ENCODE data around the gene MATN4. TPM values are rescaled to one million over a fixed set of nuclear protein-coding genes. Genes with fewer than 3 reads are reported as not detected.

Gene MATN4
- total and polyA plus RNA-seq, 2 of the 13 experiments (the other 11 are each of a cell fraction or from before 2014, with no cell fraction given): not detected

DNA sequence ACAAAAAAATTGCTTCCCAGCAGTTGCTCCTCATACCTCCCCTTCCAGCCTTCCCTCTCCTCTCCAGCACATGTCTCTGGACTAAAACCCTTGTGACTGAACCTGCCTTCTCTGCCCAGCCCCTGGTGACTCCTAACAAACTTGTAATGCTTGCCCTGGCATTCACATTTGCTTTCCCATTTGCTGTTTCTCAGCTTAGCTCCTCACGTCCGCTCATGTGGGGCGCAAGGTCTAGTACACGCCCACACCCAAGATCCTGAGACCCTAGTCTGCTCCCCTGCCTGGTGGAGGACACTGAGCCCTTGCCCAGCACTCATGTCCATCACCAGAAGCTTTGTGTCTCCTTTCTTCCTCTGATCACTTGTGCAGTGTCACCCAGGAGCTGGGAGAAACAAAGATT, 19.7 kb downstream of the MATN4 start:
- Histone ChIP-seq H3K79me2 (ENCODE audit: insufficient read depth, low read length) (no peaks in the 10 kb centered on the region), H3K4me2 (ENCODE audit: low read depth, low read length) (no peak overlapping the region), H3K9me3 (ENCODE audit: low read length) (no peaks in the 10 kb centered on the region), H2AFZ (ENCODE audit: low read length) (no peak overlapping the region), H3K36me3 (replicated peaks in 1 of 2; ENCODE audit: control insufficient read depth in 1 of 2, insufficient read depth in 2 of 2, low read length in 2 of 2) (no peaks in the 10 kb centered on the region), H3K27ac (ENCODE audit: extremely low read length, insufficient read depth, low read length) (no peak overlapping the region), H3K4me3 (replicated peaks in 1 of 3; ENCODE audit: insufficient read depth in 1 of 3, low read depth in 2 of 3, low read length in 3 of 3) (no peak overlapping the region), H3K9ac (ENCODE audit: insufficient read depth, low read depth, low read length) (no peak overlapping the region), H3K27me3 (ENCODE audit: control insufficient read depth in 1 of 2, insufficient read depth in 2 of 2, low read length in 2 of 2) (peaks cover 4 to 53% of the 10 kb centered on the region in 2 experiments; a peak in 4 of 5 replicates), H4K20me1 (ENCODE audit: insufficient read depth, low read length) (no peaks in the 10 kb centered on the region), H3K4me1 (ENCODE audit: insufficient read depth, low read length) (peaks cover 8% of the 10 kb centered on the region; the same call in 1 of the 2 replicates)
- DNase-seq (ENCODE audit: low spot score): no peak
- WGBS (ENCODE audit: low lambda C conversion rate): 31% methylated on average over 4 of the region's 4 CpGs
- FAIRE-seq: no peak
- ATAC-seq: no peak
- CTCF ChIA-PET (ENCODE audit: low intra/inter-chr PET ratio, low total read pairs): no interaction called here
- intact Hi-C loops (cut with micrococcal nuclease; ENCODE audit: unreplicated experiment): no loop called here
- no TSS peak for BruUV-seq (replicated peaks)
- POLR2A ChIA-PET: no interaction called here
- TF ChIP-seq, protein P1, sequence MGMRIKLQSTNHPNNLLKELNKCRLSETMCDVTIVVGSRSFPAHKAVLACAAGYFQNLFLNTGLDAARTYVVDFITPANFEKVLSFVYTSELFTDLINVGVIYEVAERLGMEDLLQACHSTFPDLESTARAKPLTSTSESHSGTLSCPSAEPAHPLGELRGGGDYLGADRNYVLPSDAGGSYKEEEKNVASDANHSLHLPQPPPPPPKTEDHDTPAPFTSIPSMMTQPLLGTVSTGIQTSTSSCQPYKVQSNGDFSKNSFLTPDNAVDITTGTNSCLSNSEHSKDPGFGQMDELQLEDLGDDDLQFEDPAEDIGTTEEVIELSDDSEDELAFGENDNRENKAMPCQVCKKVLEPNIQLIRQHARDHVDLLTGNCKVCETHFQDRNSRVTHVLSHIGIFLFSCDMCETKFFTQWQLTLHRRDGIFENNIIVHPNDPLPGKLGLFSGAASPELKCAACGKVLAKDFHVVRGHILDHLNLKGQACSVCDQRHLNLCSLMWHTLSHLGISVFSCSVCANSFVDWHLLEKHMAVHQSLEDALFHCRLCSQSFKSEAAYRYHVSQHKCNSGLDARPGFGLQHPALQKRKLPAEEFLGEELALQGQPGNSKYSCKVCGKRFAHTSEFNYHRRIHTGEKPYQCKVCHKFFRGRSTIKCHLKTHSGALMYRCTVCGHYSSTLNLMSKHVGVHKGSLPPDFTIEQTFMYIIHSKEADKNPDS (CRISPR knock-in tag; IDR thresholded peaks at IDR 0.05): no peak
- TF ChIP-seq ZNF30 (CRISPR knock-in tag; IDR thresholded peaks at IDR 0.05): no peak
- TF ChIP-seq FOXK1 (CRISPR knock-in tag; IDR thresholded peaks at IDR 0.05; ENCODE audit: borderline replicate concordance, low read depth): no peak
- TF ChIP-seq KLF9 (CRISPR knock-in tag; IDR thresholded peaks at IDR 0.05; ENCODE audit: low read depth): no peak
- TF ChIP-seq ZBTB20 (CRISPR knock-in tag; IDR thresholded peaks at IDR 0.05; ENCODE audit: borderline replicate concordance, low read depth): no peak
- TF ChIP-seq ZFP41 (CRISPR knock-in tag; IDR thresholded peaks at IDR 0.05; ENCODE audit: borderline replicate concordance): no peak
- no peak for TF ChIP-seq DMAP1 (CRISPR knock-in tag; IDR thresholded peaks at IDR 0.05)
- TF ChIP-seq STAT5B (CRISPR knock-in tag; IDR thresholded peaks at IDR 0.05): no peak
- TF ChIP-seq, protein P2, sequence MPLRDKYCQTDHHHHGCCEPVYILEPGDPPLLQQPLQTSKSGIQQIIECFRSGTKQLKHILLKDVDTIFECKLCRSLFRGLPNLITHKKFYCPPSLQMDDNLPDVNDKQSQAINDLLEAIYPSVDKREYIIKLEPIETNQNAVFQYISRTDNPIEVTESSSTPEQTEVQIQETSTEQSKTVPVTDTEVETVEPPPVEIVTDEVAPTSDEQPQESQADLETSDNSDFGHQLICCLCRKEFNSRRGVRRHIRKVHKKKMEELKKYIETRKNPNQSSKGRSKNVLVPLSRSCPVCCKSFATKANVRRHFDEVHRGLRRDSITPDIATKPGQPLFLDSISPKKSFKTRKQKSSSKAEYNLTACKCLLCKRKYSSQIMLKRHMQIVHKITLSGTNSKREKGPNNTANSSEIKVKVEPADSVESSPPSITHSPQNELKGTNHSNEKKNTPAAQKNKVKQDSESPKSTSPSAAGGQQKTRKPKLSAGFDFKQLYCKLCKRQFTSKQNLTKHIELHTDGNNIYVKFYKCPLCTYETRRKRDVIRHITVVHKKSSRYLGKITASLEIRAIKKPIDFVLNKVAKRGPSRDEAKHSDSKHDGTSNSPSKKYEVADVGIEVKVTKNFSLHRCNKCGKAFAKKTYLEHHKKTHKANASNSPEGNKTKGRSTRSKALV (CRISPR knock-in tag; IDR thresholded peaks at IDR 0.05): no peak
- TF ChIP-seq POLR2AphosphoS5 (IDR thresholded peaks at IDR 0.05; ENCODE audit: low read depth, low read length): no peak
- in situ Hi-C loops (cut with HindIII; ENCODE audit: extremely low pct_ligation_motif_present, low pct_unique_long_range_greater_than_20kb): no loop called here
